ENCODE measurements around the gene MCTP1.

The MCTP1 gene

GRCh38 chr5:94692581-94692980 is 592.3 kb downstream of the MCTP1 start:
- DNase-seq (ENCODE audit: extremely low spot score), result no peak
- POLR2A ChIA-PET, result no interaction called here
- TF ChIP-seq, protein P1, sequence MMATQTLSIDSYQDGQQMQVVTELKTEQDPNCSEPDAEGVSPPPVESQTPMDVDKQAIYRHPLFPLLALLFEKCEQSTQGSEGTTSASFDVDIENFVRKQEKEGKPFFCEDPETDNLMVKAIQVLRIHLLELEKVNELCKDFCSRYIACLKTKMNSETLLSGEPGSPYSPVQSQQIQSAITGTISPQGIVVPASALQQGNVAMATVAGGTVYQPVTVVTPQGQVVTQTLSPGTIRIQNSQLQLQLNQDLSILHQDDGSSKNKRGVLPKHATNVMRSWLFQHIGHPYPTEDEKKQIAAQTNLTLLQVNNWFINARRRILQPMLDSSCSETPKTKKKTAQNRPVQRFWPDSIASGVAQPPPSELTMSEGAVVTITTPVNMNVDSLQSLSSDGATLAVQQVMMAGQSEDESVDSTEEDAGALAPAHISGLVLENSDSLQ (IDR thresholded peaks at IDR 0.05), result no peak
- TF ChIP-seq ZNF384 (IDR thresholded peaks at IDR 0.05), result no peak
- no peak for TF ChIP-seq BHLHE40 (IDR thresholded peaks at IDR 0.05; ENCODE audit: borderline replicate concordance)
- TF ChIP-seq LEF1 (IDR thresholded peaks at IDR 0.05; ENCODE audit: borderline replicate concordance), result no peak
- TF ChIP-seq SP1 (IDR thresholded peaks at IDR 0.05), result no peak
- TF ChIP-seq ARNT (IDR thresholded peaks at IDR 0.05), result no peak
- no peak for TF ChIP-seq TARDBP (IDR thresholded peaks at IDR 0.05)
- TF ChIP-seq CTBP1 (IDR thresholded peaks at IDR 0.05; ENCODE audit: borderline replicate concordance), result no peak
- TF ChIP-seq FOXK2 (IDR thresholded peaks at IDR 0.05), result no peak
- no peak for TF ChIP-seq HDGF (IDR thresholded peaks at IDR 0.05; ENCODE audit: borderline replicate concordance)
- TF ChIP-seq FOXM1 (IDR thresholded peaks at IDR 0.05; ENCODE audit: borderline replicate concordance), result no peak
- TF ChIP-seq FOXA1 (IDR thresholded peaks at IDR 0.05), result no peak
- no peak for TF ChIP-seq NFRKB (IDR thresholded peaks at IDR 0.05)
- TF ChIP-seq SUZ12 (IDR thresholded peaks at IDR 0.05), result no peak
- no peak for TF ChIP-seq ELF4 (IDR thresholded peaks at IDR 0.05)
- TF ChIP-seq L3MBTL2 (conservative IDR thresholded peaks at IDR 0.05), result no peak
- CTCF ChIA-PET, result interaction anchor here (0.7 to 1.4 kb wide), 3 partner anchors 45 to 891 kb away, joined by 3 to 6 read pairs (median 3); no protein-coding TSS in a partner anchor

DNA sequence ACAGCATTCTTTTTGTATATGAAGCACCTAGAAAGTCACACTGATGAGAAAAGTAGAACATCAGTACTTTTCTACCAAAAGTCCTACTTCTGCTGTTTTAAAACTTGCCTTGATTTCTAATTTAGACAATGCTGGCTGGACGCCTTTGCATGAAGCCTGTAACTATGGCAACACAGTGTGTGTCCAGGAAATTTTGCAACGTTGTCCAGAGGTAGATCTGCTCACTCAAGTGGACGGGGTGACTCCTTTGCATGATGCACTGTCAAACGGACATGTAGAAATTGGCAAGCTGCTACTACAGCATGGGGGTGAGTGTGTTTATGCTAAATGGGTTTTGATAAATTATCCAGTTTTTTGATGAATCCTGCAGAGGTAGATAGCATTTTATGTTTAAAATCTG is 592.9 kb downstream of the MCTP1 start:
- ChIA-PET CTCF (interaction anchor here (1.2 to 1.4 kb wide), 2 partner anchors 167 to 890 kb away, joined by 3 to 6 read pairs; no protein-coding TSS in a partner anchor), POLR2A (no interaction called here)
- TF ChIP-seq FOXM1 (IDR thresholded peaks at IDR 0.05; ENCODE audit: borderline replicate concordance) (no peak), FOXA1 (IDR thresholded peaks at IDR 0.05) (no peak)
- peak; percentile 15 for DNase-seq (ENCODE audit: extremely low spot score)

DNA sequence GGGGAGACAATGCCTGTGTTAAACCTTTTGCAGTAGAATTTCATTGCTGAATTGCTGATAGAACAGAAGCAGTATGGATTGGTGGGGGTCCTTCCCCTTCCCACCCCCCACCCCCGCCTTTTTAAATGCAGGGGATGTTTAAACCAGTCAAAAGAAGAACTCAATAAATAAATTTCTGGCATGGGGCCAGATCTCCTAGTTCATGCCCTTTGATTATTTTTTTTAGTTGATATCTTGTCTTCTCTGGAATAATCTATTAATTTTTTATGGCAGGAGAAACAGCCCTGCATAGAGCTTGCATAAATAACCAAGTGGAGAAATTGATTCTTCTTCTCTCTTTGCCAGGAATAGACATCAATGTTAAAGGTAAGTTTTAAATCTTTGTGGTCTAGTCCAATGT is 593.6 kb downstream of the MCTP1 start:
- no peak for TF ChIP-seq SP1 (IDR thresholded peaks at IDR 0.05)
- TF ChIP-seq FOXM1 (IDR thresholded peaks at IDR 0.05; ENCODE audit: borderline replicate concordance), result no peak
- no peak for TF ChIP-seq ELF4 (IDR thresholded peaks at IDR 0.05)
- no peak for TF ChIP-seq HDGF (IDR thresholded peaks at IDR 0.05; ENCODE audit: borderline replicate concordance)
- no peak for TF ChIP-seq ZNF384 (IDR thresholded peaks at IDR 0.05)
- TF ChIP-seq NFRKB (IDR thresholded peaks at IDR 0.05), result no peak
- TF ChIP-seq ARNT (IDR thresholded peaks at IDR 0.05), result no peak
- no peak for TF ChIP-seq FOXK2 (IDR thresholded peaks at IDR 0.05)
- TF ChIP-seq, protein P1 (IDR thresholded peaks at IDR 0.05), result no peak
- no peak for TF ChIP-seq L3MBTL2 (conservative IDR thresholded peaks at IDR 0.05)
- no peak for TF ChIP-seq LEF1 (IDR thresholded peaks at IDR 0.05; ENCODE audit: borderline replicate concordance)
- TF ChIP-seq FOXA1 (IDR thresholded peaks at IDR 0.05), result no peak
- TF ChIP-seq BHLHE40 (IDR thresholded peaks at IDR 0.05; ENCODE audit: borderline replicate concordance), result no peak
- no peak for TF ChIP-seq CTBP1 (IDR thresholded peaks at IDR 0.05; ENCODE audit: borderline replicate concordance)
- no peak for TF ChIP-seq SUZ12 (IDR thresholded peaks at IDR 0.05)
- TF ChIP-seq TARDBP (IDR thresholded peaks at IDR 0.05), result no peak
- ChIA-PET CTCF (interaction anchor here (0.7 to 1.2 kb wide), 2 partner anchors 19 to 47 kb away, joined by 3 to 4 read pairs; no protein-coding TSS in a partner anchor), POLR2A (no interaction called here)
- no peak for DNase-seq (ENCODE audit: extremely low spot score)

- TF ChIP-seq L3MBTL2 (conservative IDR thresholded peaks at IDR 0.05) (no peak), ZNF384 (IDR thresholded peaks at IDR 0.05) (peak; percentile 75)
- no peak for DNase-seq (ENCODE audit: extremely low spot score)
- POLR2A ChIA-PET, result no interaction called here
- CTCF ChIA-PET, result interaction anchor here (0.6 to 1.2 kb wide), 3 partner anchors 19 to 72 kb away, joined by 3 to 4 read pairs (median 3); partner anchors contain the start of genes KIAA0825 and SLF1
These were observed 594.1 kb downstream of the MCTP1 start for GRCh38 chr5:94690778-94691177.

- no peak for DNase-seq (ENCODE audit: extremely low spot score)
- ChIA-PET CTCF (no interaction called here), POLR2A (no interaction called here)
- TF ChIP-seq FOXA1 (IDR thresholded peaks at IDR 0.05) (no peak), SP1 (IDR thresholded peaks at IDR 0.05) (no peak), BHLHE40 (IDR thresholded peaks at IDR 0.05; ENCODE audit: borderline replicate concordance) (no peak), NFRKB (IDR thresholded peaks at IDR 0.05) (no peak), FOXM1 (IDR thresholded peaks at IDR 0.05; ENCODE audit: borderline replicate concordance) (no peak), LEF1 (IDR thresholded peaks at IDR 0.05; ENCODE audit: borderline replicate concordance) (no peak), ELF4 (IDR thresholded peaks at IDR 0.05) (no peak), CTBP1 (IDR thresholded peaks at IDR 0.05; ENCODE audit: borderline replicate concordance) (no peak), TARDBP (IDR thresholded peaks at IDR 0.05) (no peak), L3MBTL2 (conservative IDR thresholded peaks at IDR 0.05) (no peak), HDGF (IDR thresholded peaks at IDR 0.05; ENCODE audit: borderline replicate concordance) (no peak), SUZ12 (IDR thresholded peaks at IDR 0.05) (no peak), ARNT (IDR thresholded peaks at IDR 0.05) (no peak), FOXK2 (IDR thresholded peaks at IDR 0.05) (no peak), ZNF384 (IDR thresholded peaks at IDR 0.05) (no peak)
- TF ChIP-seq, protein P1 (IDR thresholded peaks at IDR 0.05), result no peak
These were observed 595.0 kb downstream of the MCTP1 start for GRCh38 chr5:94689908-94690307.

- ChIA-PET CTCF (interaction anchor here (0.6 kb wide), 1 partner anchor 121 kb away, joined by 3 read pairs; no protein-coding TSS in a partner anchor), POLR2A (no interaction called here)
- DNase-seq (ENCODE audit: extremely low spot score), result no peak
- TF ChIP-seq FOXA1 (IDR thresholded peaks at IDR 0.05) (no peak), HDGF (IDR thresholded peaks at IDR 0.05; ENCODE audit: borderline replicate concordance) (no peak), L3MBTL2 (conservative IDR thresholded peaks at IDR 0.05) (no peak), FOXK2 (IDR thresholded peaks at IDR 0.05) (no peak), SP1 (IDR thresholded peaks at IDR 0.05) (no peak), LEF1 (IDR thresholded peaks at IDR 0.05; ENCODE audit: borderline replicate concordance) (no peak), ARNT (IDR thresholded peaks at IDR 0.05) (no peak)
These were observed 601.9 kb downstream of the MCTP1 start for GRCh38 chr5:94682814-94683520.
